Measurements from ENCODE around the gene EXOC4. TPM values are rescaled to one million over a fixed set of nuclear protein-coding genes. Genes with fewer than 3 reads are reported as not detected.

The EXOC4 gene
- total RNA-seq, 1 experiment from 2014 or later = 66.2 TPM

GRCh38 chr7:133314084-133314483, 61.2 kb downstream of the EXOC4 start:
- no peaks in the 10 kb centered on the region for H3K4me1 ChIP-seq
- H3K4me3 Mint-ChIP-seq (ENCODE audit: unreplicated experiment) = no peak overlapping the region
- peaks cover 7% of the 10 kb centered on the region for H3K4me1 Mint-ChIP-seq (ENCODE audit: low read depth, unreplicated experiment)
- intact Hi-C loops (cut with micrococcal nuclease; ENCODE audit: unreplicated experiment) = no loop called here
- CTCF ChIA-PET = no interaction called here
- POLR2A ChIA-PET = no interaction called here
- BruUV-seq (replicated peaks) = no TSS peak
- no peaks in the 10 kb centered on the region for H3K27me3 ChIP-seq (replicated peaks; ENCODE audit: control insufficient read depth, insufficient read depth, low read length)
- TF ChIP-seq, protein P1, sequence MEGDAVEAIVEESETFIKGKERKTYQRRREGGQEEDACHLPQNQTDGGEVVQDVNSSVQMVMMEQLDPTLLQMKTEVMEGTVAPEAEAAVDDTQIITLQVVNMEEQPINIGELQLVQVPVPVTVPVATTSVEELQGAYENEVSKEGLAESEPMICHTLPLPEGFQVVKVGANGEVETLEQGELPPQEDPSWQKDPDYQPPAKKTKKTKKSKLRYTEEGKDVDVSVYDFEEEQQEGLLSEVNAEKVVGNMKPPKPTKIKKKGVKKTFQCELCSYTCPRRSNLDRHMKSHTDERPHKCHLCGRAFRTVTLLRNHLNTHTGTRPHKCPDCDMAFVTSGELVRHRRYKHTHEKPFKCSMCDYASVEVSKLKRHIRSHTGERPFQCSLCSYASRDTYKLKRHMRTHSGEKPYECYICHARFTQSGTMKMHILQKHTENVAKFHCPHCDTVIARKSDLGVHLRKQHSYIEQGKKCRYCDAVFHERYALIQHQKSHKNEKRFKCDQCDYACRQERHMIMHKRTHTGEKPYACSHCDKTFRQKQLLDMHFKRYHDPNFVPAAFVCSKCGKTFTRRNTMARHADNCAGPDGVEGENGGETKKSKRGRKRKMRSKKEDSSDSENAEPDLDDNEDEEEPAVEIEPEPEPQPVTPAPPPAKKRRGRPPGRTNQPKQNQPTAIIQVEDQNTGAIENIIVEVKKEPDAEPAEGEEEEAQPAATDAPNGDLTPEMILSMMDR (IDR thresholded peaks at IDR 0.05; ENCODE audit: insufficient read depth in 1 of 2, low read depth in 1 of 2, low read length in 1 of 2, severe bottlenecking in 1 of 2, unreplicated experiment in 1 of 2) = no peak
- no peaks in the 10 kb centered on the region for H3K36me3 Mint-ChIP-seq (ENCODE audit: insufficient read depth, unreplicated experiment)
- no peak overlapping the region for H3K27ac Mint-ChIP-seq (ENCODE audit: unreplicated experiment)
- DNase-seq = no peak
- H3K27me3 Mint-ChIP-seq (ENCODE audit: insufficient read depth, unreplicated experiment) = no peaks in the 10 kb centered on the region
- no peaks in the 10 kb centered on the region for H3K9me3 Mint-ChIP-seq (ENCODE audit: unreplicated experiment)
- no peak overlapping the region for H3K4me3 ChIP-seq (ENCODE audit: low read depth, low read length)
- H3K9me3 ChIP-seq = no peaks in the 10 kb centered on the region
- H3K36me3 ChIP-seq (ENCODE audit: control insufficient read depth, insufficient read depth, low read length) = no peaks in the 10 kb centered on the region

GRCh38 chr7:133315332-133316040, 62.6 kb downstream of the EXOC4 start:
- no peak overlapping the region for H3K4me3 ChIP-seq (ENCODE audit: low read depth, low read length)
- H3K9me3 ChIP-seq = no peaks in the 10 kb centered on the region
- H3K27me3 ChIP-seq (replicated peaks; ENCODE audit: control insufficient read depth, insufficient read depth, low read length) = no peaks in the 10 kb centered on the region
- POLR2A ChIA-PET = no interaction called here
- CTCF ChIA-PET = no interaction called here
- peaks cover 7% of the 10 kb centered on the region for H3K4me1 Mint-ChIP-seq (ENCODE audit: low read depth, unreplicated experiment)
- H3K36me3 Mint-ChIP-seq (ENCODE audit: insufficient read depth, unreplicated experiment) = peaks cover 12% of the 10 kb centered on the region
- H3K4me1 ChIP-seq = no peaks in the 10 kb centered on the region
- H3K4me3 Mint-ChIP-seq (ENCODE audit: unreplicated experiment) = no peak overlapping the region
- no peaks in the 10 kb centered on the region for H3K27me3 Mint-ChIP-seq (ENCODE audit: insufficient read depth, unreplicated experiment)
- BruUV-seq (replicated peaks) = no TSS peak
- intact Hi-C loops (cut with micrococcal nuclease; ENCODE audit: unreplicated experiment) = no loop called here
- TF ChIP-seq, protein P1 (IDR thresholded peaks at IDR 0.05; ENCODE audit: insufficient read depth in 1 of 2, low read depth in 1 of 2, low read length in 1 of 2, severe bottlenecking in 1 of 2, unreplicated experiment in 1 of 2) = no peak
- H3K9me3 Mint-ChIP-seq (ENCODE audit: unreplicated experiment) = no peaks in the 10 kb centered on the region
- H3K27ac Mint-ChIP-seq (ENCODE audit: unreplicated experiment) = no peak overlapping the region
- no peak for DNase-seq
- no peaks in the 10 kb centered on the region for H3K36me3 ChIP-seq (ENCODE audit: control insufficient read depth, insufficient read depth, low read length)

GRCh38 chr7:133319842-133320241, 67.0 kb downstream of the EXOC4 start:
- Histone ChIP-seq H3K9me3 (no peaks in the 10 kb centered on the region), H3K4me1 (no peaks in the 10 kb centered on the region), H3K36me3 (ENCODE audit: control insufficient read depth, insufficient read depth, low read length) (no peaks in the 10 kb centered on the region), H3K4me3 (ENCODE audit: low read depth, low read length) (no peak overlapping the region), H3K27me3 (replicated peaks; ENCODE audit: control insufficient read depth, insufficient read depth, low read length) (no peaks in the 10 kb centered on the region)
- no peak overlapping the region for H3K27ac Mint-ChIP-seq (ENCODE audit: unreplicated experiment)
- TF ChIP-seq, protein P1 (IDR thresholded peaks at IDR 0.05; ENCODE audit: insufficient read depth in 1 of 2, low read depth in 1 of 2, low read length in 1 of 2, severe bottlenecking in 1 of 2, unreplicated experiment in 1 of 2) = no peak
- peaks cover 23% of the 10 kb centered on the region for H3K9me3 Mint-ChIP-seq (ENCODE audit: unreplicated experiment)
- ChIA-PET CTCF (no interaction called here), POLR2A (no interaction called here)
- peaks cover 27% of the 10 kb centered on the region for H3K36me3 Mint-ChIP-seq (ENCODE audit: insufficient read depth, unreplicated experiment)
- no peak overlapping the region for H3K4me3 Mint-ChIP-seq (ENCODE audit: unreplicated experiment)
- no TSS peak for BruUV-seq (replicated peaks)
- DNase-seq = no peak
- H3K27me3 Mint-ChIP-seq (ENCODE audit: insufficient read depth, unreplicated experiment) = no peaks in the 10 kb centered on the region
- H3K4me1 Mint-ChIP-seq (ENCODE audit: low read depth, unreplicated experiment) = no peaks in the 10 kb centered on the region
- intact Hi-C loops (cut with micrococcal nuclease; ENCODE audit: unreplicated experiment) = no loop called here
